Mammary epithelial cell (primary cell): ENCODE data around the gene LCE2C.

Source experiments
- EZH2 ChIP-seq: IDR thresholded peaks from 2 replicates; pipeline ENCODE4 v1.6.1; 2012; ENCODE audit warnings: low read length, inconsistent platforms, borderline replicate concordance
- TF ChIP-seq, protein P1 (sequence below), 2 donors: IDR thresholded peaks in 1 of 2; conservative IDR thresholded peaks in 1 of 2; 2 replicates each; pipeline ENCODE4 v1.5.1; 2011 to 2012; ENCODE audit warnings: inconsistent platforms in 2 of 2, low read length in 2 of 2, mild to moderate bottlenecking in 2 of 2, control low read depth in 1 of 2, low read depth in 1 of 2; ENCODE audit not compliant: insufficient read depth in 1 of 2; ENCODE audit errors: extremely low read depth in 1 of 2

GRCh38 chr1:152658649-152659048 is 16.4 kb upstream of the LCE2C start:
- TF ChIP-seq, protein P1, sequence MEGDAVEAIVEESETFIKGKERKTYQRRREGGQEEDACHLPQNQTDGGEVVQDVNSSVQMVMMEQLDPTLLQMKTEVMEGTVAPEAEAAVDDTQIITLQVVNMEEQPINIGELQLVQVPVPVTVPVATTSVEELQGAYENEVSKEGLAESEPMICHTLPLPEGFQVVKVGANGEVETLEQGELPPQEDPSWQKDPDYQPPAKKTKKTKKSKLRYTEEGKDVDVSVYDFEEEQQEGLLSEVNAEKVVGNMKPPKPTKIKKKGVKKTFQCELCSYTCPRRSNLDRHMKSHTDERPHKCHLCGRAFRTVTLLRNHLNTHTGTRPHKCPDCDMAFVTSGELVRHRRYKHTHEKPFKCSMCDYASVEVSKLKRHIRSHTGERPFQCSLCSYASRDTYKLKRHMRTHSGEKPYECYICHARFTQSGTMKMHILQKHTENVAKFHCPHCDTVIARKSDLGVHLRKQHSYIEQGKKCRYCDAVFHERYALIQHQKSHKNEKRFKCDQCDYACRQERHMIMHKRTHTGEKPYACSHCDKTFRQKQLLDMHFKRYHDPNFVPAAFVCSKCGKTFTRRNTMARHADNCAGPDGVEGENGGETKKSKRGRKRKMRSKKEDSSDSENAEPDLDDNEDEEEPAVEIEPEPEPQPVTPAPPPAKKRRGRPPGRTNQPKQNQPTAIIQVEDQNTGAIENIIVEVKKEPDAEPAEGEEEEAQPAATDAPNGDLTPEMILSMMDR (conservative IDR thresholded peaks at IDR 0.05 in 1 of 2, IDR thresholded peaks at IDR 0.05 in 1 of 2; ENCODE audit: extremely low read depth in 1 of 2, insufficient read depth in 1 of 2, low read depth in 1 of 2, low read length in 2 of 2): no peak
- TF ChIP-seq EZH2: no peak
